HG03196 (cell line): ENCODE data around the gene CLCNKA.
"Not testable (repeated sequence)": the region's sequence is repeated elsewhere in the genome, so short reads cannot be mapped to it uniquely, and the experiment has no call there.

ENCODE experiments used
- ATAC-seq: cut with Tn5 transposase; IDR thresholded peaks from one replicate; pipeline ENCODE4 v1.9.1; 2021; ENCODE audit not compliant: unreplicated experiment

CLCNKA gene

DNA sequence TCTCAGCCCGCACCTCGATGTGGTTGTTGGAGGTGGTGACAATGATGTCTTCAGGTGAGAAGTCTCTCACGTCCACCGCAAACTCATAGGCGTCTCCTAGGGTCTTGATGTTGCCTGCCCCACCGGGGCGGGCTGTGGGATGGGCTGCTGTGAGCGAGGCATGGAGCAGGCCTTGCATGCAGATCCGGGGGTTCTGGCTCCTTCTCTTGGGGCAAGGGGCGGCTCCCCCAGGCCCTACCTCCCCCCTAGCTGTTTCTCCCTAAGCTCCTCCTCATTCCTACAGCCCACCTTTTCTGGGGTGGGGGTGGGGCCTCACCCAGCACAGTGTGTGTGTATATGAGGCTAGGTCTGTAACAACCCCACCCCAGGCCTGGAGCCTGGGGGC lies 4.8 kb upstream of the CLCNKA start:
- ATAC-seq, result no peak

DNA sequence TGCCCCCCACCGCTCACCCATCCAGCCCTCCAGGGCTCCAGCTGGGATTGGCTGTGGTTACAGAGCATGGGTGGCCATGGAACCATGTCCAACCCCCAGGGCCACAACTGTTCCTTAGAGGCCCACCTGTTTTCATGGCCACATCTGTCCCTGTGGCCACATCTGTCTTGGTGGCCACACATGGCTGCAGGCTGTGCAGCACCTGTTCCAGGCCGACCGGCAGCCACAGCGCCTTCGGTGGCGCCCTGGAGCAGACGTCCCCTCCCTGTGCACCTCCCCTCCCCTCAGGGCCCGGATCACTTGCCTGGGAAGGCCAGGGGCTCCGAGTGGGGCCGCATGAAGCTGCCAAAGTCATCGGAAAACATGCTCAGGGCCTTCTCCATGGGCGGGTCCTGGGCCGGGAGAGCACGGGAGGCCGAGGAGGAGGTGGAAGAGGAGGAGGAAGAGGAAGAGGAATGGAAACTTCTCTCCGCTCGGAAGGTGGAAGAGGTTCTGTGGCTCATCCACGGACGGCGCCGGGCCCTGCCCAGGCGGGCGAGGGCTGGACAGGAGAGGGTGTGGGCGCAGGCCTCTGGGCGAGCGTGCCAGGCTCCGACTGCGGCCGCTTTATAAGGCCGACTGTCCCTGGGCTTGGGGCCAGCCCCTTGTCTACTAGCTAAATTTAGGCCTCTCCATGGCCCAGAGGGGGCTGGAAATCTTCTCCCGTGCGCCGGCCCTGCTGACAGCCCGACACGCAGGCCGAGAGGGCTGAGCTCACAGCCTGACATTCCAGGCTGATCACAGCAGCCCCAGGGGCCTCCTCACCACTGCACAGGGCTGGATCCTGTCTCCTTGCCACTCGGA lies 4.2 kb upstream of the CLCNKA start, which contains the start of gene HSPB7:
HSPB7 (minus strand) TSS at position 583 of the 843 bp plus-strand sequence; CDS start at position 503, 80 bp downstream.
- ATAC-seq, result no peak

DNA sequence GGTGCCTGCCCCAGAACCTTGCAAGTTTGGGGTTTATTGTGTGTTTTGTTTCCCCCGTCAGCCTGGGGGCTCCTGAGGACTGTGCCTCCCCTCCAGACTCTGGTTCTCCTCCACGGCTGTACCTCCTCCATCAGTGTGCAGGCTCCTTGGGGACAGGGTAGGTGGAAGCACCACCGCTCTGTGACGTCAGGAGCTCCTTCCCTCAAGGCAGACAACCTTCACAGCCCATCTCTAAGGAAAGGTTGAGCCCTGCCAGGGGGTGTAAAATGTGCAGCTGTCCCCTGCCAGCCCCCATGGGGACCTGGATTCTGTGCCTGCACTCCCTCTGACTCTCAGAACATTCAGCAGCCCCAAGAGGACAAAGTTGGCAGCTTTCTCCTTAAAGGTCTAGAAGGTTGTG lies 3.5 kb upstream of the CLCNKA start:
- ATAC-seq, result no peak

- ATAC-seq, result no peak
Measured at GRCh38 chr1:16018749-16019643, 2.8 kb upstream of the CLCNKA start.

GRCh38 chr1:16019644-16020277 lies 2.1 kb upstream of the CLCNKA start:
- no peak for ATAC-seq

GRCh38 chr1:16020325-16020724 lies 1.5 kb upstream of the CLCNKA start:
- no peak for ATAC-seq

DNA sequence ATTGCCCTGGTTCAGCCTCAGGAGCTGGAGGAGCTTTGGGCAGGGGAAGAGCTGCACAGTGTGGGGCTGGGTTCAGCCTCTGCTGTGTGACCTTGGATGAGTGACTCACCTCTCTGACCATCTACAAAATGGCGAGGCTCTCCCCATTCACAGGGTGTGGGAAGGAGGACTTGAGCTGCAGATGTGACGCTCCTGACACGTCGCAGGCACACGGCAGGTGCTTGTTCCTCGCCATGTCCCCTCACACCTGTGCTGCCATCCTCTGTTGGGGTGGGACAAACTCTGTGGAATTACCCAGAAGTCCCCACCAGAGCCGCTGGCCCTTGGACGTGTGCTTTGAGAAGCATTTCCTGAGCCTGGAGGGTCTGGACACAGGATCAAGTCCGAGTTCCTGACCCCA lies 958 bp upstream of the CLCNKA start:
- ATAC-seq, result not testable (repeated sequence)

DNA sequence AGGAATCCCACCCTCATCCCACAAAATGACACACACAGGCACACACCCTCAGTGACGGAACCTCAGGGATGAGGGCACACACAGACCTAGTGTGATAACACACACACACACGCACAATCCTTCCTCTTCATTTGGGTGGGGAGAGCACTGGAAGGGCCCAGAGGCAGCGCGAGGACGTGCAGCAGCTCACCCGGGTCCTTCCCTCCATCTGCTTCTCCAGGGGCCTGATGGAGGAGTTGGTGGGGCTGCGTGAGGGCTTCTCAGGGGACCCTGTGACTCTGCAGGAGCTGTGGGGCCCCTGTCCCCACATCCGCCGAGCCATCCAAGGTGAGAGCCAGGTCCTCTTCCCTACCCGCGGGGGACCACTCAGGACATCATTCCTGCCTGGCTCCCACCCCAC lies 557 bp downstream of the CLCNKA start:
- no peak for ATAC-seq

DNA sequence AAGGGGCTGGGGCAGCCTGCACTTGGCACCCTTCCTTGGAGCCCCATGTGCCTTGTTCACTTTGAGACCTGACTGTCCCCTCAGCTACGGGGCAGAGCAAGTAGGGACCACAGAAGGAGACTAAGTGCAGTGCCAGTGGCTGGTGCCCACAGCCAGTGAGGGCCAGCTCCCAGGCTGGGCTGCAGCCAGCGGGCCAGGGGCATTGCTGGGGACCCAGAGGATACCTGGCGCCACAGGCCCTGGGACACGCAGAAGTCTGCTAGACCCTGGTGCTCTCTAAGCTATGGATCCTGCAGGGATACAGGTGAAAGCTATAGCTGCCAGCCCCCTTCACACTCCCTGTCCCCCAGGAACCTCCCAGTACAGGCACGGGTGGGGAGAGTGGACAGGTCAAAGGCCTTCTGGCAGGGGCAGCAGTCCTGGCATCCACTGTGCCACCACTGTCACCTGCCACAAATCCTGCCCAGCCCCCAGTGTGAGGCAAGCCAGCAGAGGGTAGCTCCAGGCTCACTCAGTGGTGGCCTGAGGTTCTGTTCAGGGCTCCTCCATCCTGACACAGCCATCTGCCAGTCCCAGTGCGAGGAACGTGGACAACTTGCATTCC lies 1.3 kb downstream of the CLCNKA start:
- ATAC-seq, result no peak

DNA sequence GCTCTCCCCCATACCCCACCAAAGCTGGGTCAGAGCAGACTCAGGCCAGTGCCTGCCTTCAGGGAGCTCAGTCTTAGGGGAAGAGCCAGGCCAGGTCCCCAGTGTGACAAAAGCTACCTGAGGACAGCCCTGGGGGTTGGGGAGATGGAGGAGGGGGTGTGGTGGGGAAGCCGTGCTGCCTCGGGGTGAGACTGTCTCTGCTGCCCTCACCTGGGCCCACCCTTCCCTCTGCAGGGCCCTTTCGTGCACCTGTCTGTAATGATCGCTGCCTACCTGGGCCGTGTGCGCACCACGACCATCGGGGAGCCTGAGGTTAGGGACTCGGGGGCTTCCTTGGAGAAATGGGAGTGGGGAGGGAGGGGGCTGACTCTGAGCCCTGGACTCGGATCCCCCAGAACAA lies 4.5 kb downstream of the CLCNKA start:
- not testable (repeated sequence) for ATAC-seq

- no peak for ATAC-seq
Measured at GRCh38 chr1:16026723-16027484, 5.1 kb downstream of the CLCNKA start.

- no peak for ATAC-seq
Measured at GRCh38 chr1:16028237-16029002, 6.6 kb downstream of the CLCNKA start.

GRCh38 chr1:16029003-16029268 lies 7.1 kb downstream of the CLCNKA start:
- ATAC-seq, result not testable (repeated sequence)

DNA sequence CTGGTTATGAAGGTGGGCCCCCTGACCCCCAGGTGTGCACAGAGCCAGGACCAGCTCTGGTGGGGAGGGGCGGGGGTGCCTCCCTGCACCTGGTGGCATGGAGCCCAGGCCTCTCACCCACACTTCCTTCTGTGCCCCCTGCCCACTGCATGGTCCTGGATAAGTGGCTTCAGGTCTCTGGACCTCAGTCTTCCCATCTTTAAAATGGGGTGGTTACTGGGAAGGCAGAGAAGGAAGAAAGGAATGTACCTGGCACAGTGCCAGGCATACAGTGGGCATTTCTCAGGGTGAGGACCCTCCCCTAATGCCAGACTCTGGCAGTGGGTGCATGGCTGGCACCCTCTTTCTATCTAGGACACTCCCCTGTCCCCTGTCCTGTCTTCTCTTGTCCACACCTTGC lies 7.5 kb downstream of the CLCNKA start:
- no peak for ATAC-seq

DNA sequence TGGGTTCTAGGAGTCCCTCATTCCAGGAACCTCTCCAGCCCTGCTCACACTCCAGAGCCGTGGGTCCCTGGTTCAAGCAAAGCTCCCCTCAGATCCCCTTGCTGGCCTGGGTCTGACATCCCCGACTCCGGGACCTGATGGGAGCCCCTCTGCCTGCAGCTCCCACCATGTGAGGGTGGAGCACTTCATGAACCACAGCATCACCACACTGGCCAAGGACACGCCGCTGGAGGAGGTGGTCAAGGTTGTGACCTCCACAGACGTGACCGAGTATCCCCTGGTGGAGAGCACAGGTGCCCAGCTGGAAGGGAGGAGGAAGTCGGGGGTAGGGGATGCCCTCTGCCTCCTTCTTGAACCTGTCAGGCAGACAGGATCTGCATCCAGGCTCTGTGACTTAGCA lies 9.7 kb downstream of the CLCNKA start:
- ATAC-seq, result no peak

- no peak for ATAC-seq
Measured at GRCh38 chr1:16032388-16033102, 10.7 kb downstream of the CLCNKA start.

- ATAC-seq, result not testable (repeated sequence)
Measured at GRCh38 chr1:16033103-16033632, 11.3 kb downstream of the CLCNKA start.

DNA sequence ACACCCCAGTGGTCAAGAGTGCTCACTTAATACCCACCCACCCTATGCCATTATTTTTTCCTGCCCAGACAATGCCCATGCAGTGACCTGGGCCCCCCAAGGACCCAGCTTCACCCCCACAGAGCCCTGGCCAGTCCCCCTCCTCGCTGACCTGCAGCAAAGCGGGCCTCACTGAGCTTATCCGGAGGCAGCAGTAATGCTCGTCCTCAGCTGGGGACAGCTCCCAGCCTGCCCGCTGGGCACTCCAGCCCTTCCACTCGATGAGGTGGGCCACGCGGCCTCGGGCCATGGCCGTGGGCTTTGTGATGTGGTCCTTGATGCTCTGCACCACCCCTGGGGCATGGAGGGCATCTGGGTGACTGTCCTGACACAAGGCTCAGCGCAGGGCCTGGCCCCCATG lies 14.6 kb downstream of the CLCNKA start:
- ATAC-seq, result not testable (repeated sequence)

- no peak for ATAC-seq
Measured at GRCh38 chr1:16038620-16038912, 16.7 kb downstream of the CLCNKA start.
